IPS DF 6.9 (cell line): ENCODE data around the gene MAP2K2.
A peak's percentile ranks its signal among the peaks of the same experiment; 100 is the strongest.
"Not testable (repeated sequence)": the region's sequence is repeated elsewhere in the genome, so short reads cannot be mapped to it uniquely, and the experiment has no call there.

ENCODE experiments used
- DNase-seq: peaks from one replicate; pipeline ENCODE4 v3.0.0-alpha.2; 2013; ENCODE audit warnings: low read depth, low spot score
- H3K27ac ChIP-seq: one replicate; pipeline ENCODE4 v1.5.1; 2013; ENCODE audit warnings: low read length, control low read depth
- H3K27me3 ChIP-seq: 2 replicates; pipeline ENCODE4 v1.6.1; 2013; ENCODE audit warnings: mild to moderate bottlenecking, low read length; ENCODE audit not compliant: control insufficient read depth, insufficient read depth
- H3K36me3 ChIP-seq: 2 replicates; pipeline ENCODE4 v1.6.1; 2013; ENCODE audit warnings: low read length; ENCODE audit not compliant: control insufficient read depth, insufficient read depth
- H3K4me1 ChIP-seq: 2 replicates; pipeline ENCODE4 v1.6.1; 2013; ENCODE audit warnings: low read length; ENCODE audit not compliant: control insufficient read depth, insufficient read depth
- H3K4me3 ChIP-seq: 2 replicates; pipeline ENCODE4 v1.5.1; 2013; ENCODE audit warnings: mild to moderate bottlenecking, low read length
- H3K9me3 ChIP-seq: 2 replicates; pipeline ENCODE4 v1.6.1; 2013; ENCODE audit warnings: low read length, inconsistent platforms; ENCODE audit not compliant: control insufficient read depth, insufficient read depth
- WGBS: extraction: QIAGEN DNeasy Blood & Tissue Kit; methylation state at CpG from one replicate; pipeline ENCODE4 v1.1.7; 2013; ENCODE audit warnings: mixed read lengths, missing lambda C conversion rate; ENCODE audit not compliant: insufficient read length, insufficient coverage; 5-methylcytosine and 5-hydroxymethylcytosine counted together

Gene MAP2K2

DNA sequence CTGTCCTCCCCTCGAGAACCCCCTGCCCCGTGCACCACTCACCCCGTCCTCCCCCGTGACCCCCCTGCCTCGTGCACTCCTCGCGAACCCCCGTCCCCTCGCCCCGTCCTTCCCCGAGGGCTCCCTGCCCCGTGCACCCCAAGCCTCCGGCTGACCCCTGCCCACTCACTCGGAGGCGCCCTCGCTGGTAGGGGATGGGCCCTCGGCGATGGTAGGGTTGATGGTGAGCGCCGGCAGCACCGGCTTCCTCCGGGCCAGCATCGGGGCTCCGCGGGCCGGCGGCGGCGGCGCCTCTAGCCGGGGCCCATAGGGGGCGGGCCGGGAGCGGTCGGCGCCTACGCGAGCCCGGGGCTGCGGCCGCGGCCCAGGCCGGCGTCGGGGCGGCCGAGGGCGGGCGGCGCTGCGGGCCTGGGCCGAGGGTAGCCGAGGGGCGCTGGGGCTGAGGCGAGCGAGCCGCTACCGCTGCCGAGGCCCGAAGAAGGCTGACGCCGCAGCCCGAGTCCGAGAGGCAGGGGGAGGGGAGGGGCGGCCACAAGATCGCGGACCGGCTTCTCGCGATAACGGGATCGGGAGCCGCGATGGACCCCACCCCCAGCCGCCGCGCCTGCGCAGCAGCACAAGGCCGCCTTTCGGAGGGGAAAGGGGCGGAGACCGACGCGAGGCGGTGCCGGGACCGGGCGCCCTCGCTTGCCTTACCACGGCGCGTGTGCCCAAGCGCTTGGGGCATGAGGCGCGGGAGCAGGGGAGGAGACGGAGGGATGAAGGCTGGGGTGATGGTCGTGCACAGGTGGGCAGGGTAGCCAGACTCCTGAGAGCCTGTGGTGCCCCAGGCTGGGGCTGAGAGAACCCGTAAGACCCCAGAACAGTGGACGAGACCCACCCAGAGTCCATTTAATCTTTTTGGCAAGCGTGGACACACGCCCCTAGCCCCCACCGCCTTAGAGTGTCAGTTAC, at the start of gene MAP2K2:
TSS of gene MAP2K2 (minus strand) at position 508 of the 954 bp plus-strand sequence. CDS start at position 261, 247 bp downstream.
- Histone ChIP-seq H3K27me3 (no peaks in the 10 kb centered on the region), H3K4me3 (peak within 1 kb of the TSS; percentile 68), H3K4me1 (0 out of 2 replicates have a peak, but pooled peaks cover 2% of the 10 kb centered on the region), H3K36me3 (no peaks in the 10 kb centered on the region), H3K27ac (no peak within 1 kb of the TSS), H3K9me3 (no peaks in the 10 kb centered on the region)
- WGBS = no CpG with 5 or more reads among the region's 102 CpGs
- peak; percentile 78 for DNase-seq

DNA sequence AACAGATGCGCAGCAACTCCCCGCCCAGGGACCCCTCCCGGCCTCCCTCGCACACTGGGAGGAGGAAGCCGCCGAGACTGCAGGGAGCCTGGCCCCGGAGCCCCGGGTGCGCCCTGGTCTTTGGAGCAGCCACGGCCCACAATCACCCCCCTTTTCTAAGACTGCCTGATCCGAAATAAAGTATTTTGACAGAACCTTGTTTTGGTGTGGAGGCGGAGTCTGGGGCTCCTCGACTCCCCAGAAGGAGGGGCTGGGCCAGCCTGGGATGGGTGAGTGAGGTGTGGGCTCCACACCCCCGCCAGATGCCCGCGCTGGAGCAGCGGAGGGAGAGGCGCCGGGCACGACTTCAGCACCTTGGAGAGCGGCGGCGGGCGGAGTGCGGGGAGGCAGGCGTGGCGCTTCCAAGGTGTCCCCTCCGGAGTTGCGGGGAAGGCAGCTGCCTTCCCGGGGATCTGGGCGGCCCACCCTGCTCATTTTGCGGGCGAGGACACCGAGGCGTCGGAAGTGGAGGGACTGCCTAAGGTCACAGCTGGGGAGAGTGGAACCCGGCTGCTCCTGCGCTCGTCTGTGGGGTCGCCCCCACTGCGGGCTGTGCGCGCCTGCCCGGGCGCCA, 49.0 kb upstream of the MAP2K2 start:
- DNase-seq = no peak
- no peak overlapping the region for H3K4me3 ChIP-seq

DNA sequence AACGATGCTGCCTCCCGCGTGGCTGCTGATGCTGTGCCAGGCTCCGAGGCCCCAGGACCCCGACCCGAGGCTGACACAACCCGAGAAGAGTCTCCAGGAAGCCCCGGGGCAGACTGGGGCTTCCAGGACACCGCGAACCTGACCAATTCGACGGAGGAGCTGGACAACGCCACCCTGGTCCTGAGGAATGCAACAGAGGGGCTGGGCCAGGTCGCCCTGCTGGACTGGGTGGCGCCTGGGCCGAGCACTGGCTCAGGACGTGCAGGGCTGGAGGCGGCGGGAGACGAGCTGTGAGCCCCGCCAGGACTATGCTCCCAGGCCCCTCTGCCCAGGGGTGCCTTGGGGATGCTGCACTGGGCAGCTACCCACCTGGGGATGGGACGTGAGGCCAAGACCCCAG, 47.8 kb upstream of the MAP2K2 start:
- WGBS = no CpG with 5 or more reads among the region's 22 CpGs
- Histone ChIP-seq H3K27me3 (no peaks in the 10 kb centered on the region), H3K36me3 (0 out of 2 replicates have a peak, but pooled peaks cover 2% of the 10 kb centered on the region), H3K27ac (no peak overlapping the region), H3K9me3 (no peaks in the 10 kb centered on the region), H3K4me3 (no peak overlapping the region), H3K4me1 (no peaks in the 10 kb centered on the region; the same call in 1 of the 2 replicates)
- no peak for DNase-seq

More for the DNA sequence above, 49.0 kb upstream of the MAP2K2 start:
- Histone ChIP-seq H3K36me3 (0 out of 2 replicates have a peak, but pooled peaks cover 2% of the 10 kb centered on the region), H3K27ac (no peak overlapping the region), H3K9me3 (no peaks in the 10 kb centered on the region), H3K4me1 (no peaks in the 10 kb centered on the region; the same call in 1 of the 2 replicates), H3K27me3 (no peaks in the 10 kb centered on the region)
- WGBS = no CpG with 5 or more reads among the region's 45 CpGs

DNA sequence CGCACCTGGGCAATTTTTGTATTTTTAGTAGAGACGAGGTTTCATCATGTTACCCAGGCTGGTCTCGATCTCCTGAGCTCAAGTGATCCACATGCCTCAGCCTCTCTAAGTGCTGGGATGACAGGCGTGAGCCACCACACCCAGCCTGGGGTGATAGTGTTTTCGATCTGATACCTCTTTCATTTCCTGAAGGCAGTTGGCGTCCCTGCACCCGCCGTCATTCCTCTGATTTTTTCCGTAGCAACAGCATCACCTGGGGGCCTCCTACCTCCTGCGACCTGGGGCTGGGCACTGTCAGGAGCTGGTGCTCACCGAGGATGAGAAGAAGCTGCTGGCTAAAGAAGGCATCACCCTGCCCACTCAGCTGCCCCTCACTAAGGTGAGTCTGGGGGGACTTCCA, 40.3 kb upstream of the MAP2K2 start:
- H3K4me3 ChIP-seq = no peak overlapping the region
- no peak for DNase-seq
- H3K4me1 ChIP-seq = no peaks in the 10 kb centered on the region
- no CpG with 5 or more reads among the region's 11 CpGs for WGBS
- H3K27ac ChIP-seq = no peak overlapping the region
- no peaks in the 10 kb centered on the region for H3K36me3 ChIP-seq
- no peaks in the 10 kb centered on the region for H3K9me3 ChIP-seq
- no peaks in the 10 kb centered on the region for H3K27me3 ChIP-seq

DNA sequence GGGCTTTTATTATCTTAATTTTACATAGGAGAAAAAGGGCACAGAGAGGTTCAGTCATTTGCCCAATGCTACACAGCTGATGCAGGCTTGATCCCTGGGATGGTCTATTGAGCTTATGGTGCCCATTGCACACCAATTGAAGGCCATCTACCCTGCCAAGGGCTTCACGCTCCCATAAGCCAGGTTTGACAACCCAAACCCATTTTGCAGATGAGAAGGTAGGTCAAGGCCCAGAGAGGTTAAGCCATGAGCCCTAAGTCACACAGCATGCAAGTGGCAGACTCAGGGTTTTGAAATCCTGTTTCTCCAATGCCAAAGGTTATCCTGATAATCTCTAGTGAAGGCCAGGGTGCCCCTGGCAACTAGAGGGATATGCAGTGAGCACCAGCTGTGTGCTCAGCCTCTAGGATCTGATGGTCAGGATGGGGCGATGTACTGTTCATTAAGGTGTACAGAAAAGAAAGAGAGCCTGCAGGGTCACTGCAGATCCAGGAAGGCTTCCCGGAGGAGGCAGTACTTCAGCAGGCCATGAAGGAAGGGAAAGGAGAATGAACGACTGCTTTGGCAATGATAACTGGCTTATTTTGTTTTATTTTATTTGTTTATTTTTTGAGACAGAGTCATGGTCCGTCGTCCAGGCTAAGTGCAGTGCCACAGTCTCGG, 37.6 kb upstream of the MAP2K2 start:
- DNase-seq = no peak
- H3K27me3 ChIP-seq = no peaks in the 10 kb centered on the region
- no peaks in the 10 kb centered on the region for H3K4me1 ChIP-seq
- H3K9me3 ChIP-seq = no peaks in the 10 kb centered on the region
- WGBS = no CpG with 5 or more reads among the region's 7 CpGs
- no peak overlapping the region for H3K4me3 ChIP-seq
- no peaks in the 10 kb centered on the region for H3K36me3 ChIP-seq
- H3K27ac ChIP-seq = no peak overlapping the region

DNA sequence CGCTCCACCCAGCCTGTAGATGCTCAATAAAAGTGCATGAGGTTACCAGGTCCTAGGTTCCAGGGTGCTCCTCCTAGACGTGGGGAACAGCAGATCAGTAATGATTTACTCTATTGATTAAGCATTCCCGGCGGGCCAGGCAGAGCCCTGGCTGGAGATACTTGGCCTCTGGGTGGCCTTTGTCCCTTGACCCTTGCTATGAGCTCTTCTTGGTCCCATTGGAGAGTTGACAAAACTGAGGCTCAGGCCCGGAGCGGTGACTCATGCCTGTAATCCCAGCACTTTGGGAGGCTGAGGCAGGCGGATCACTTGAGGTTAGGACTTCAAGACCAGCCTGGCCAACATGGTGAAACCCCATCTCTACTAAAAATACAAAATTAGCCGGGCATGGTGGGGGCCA, 34.0 kb upstream of the MAP2K2 start:
- DNase-seq, H3K9me3 ChIP-seq, H3K4me3 ChIP-seq, H3K27me3 ChIP-seq, H3K36me3 ChIP-seq, H3K4me1 ChIP-seq, H3K27ac ChIP-seq: not testable (repeated sequence)
- WGBS = no CpG with 5 or more reads among the region's 8 CpGs

DNA sequence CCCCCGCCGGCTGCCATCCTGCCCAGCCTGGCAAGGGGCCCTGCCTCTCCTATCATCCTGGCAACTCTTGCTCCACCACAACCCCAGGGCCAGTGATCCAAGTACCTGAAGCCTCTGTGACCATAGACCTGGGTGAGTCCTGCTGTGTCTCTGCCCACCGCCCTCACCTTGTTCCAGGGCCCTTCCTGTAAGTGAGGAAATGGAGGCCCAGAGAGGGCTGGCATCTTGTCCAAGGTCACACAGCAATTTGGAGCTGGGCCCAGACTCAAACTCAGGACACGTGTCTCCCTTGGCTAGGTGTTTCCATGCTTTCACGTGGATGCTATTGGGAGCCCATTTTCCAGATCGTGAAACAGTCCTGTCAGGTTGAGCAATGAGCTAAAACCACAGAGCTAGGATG, 33.2 kb upstream of the MAP2K2 start:
- Histone ChIP-seq H3K27me3 (no peaks in the 10 kb centered on the region), H3K36me3 (no peaks in the 10 kb centered on the region), H3K4me3 (no peak overlapping the region), H3K27ac (no peak overlapping the region), H3K9me3 (no peaks in the 10 kb centered on the region), H3K4me1 (no peaks in the 10 kb centered on the region)
- WGBS = no CpG with 5 or more reads among the region's 6 CpGs
- no peak for DNase-seq

DNA sequence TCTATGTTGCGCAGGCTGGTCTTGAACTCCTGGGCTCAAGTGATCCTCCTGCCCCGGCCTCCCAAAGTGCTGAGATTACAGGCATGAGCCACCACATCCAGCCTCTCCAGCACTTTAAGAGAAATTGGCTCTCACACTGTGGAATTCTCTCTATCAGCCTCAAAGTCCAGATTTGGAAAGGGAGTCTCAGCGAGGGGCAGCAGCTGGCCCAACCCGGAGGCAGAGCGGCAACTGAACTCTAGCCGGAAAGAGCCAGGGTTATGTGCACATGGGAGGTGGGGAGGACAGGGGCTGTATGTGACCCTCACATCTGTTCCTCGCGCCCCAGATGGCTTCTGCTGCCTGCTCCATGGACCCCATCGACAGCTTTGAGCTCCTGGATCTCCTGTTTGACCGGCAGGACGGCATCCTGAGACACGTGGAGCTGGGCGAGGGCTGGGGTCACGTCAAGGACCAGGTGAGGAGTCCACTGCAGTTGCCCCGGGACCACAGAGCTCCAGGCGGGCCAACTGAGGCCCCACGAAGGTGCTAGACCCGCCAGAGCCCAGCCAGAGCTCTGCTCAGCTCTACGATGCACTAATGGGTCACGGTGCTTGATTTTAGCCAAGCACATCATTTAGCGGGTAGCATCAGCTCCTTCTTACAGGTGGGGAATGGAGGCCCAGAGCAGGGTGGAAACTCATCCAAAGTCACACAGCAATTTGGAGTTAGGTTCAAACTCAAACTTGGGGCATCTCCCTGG, 30.8 kb upstream of the MAP2K2 start:
- no peaks in the 10 kb centered on the region for H3K9me3 ChIP-seq
- no peak for DNase-seq
- no peaks in the 10 kb centered on the region for H3K36me3 ChIP-seq
- no peaks in the 10 kb centered on the region for H3K27me3 ChIP-seq
- no peak overlapping the region for H3K4me3 ChIP-seq
- H3K4me1 ChIP-seq = no peaks in the 10 kb centered on the region
- no peak overlapping the region for H3K27ac ChIP-seq
- no CpG with 5 or more reads among the region's 21 CpGs for WGBS

DNA sequence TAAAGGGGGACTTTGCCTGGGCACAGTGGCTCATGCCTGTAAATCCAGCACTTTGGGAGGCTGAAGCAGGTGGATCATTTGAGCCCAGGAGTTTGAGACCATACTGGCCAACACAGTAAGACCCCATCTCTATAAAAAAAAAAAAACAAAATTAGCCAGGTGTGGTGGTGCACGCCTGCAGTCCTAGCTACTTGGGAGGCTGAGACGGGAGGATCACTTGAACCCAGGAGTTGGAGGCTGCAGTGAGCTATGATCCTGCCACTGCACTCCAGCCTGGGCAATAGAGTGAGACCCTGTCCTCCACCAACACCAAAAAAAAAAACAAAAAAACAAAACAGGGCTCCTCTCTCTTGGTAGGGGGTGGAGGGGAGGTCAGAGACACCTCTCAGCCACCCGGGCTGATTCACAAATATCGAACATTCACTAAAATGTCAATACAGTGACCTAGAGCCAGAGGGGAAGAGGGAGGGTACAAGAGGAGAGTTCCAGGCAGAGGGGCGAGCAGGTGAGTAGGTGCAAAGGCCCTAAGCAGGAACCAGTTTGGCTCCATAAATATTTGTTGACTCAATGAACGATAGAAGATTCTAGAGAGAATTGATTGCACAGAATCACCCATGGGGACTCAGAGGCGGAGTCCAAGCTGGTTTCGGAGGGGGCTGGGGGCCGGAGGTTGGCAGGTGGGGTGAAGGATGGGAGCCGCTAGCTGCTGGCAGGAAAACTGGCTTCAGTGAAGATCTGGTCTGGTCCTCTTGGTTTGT, 28.5 kb upstream of the MAP2K2 start:
- Histone ChIP-seq H3K27ac (no peak overlapping the region), H3K27me3 (no peaks in the 10 kb centered on the region), H3K9me3 (no peaks in the 10 kb centered on the region)

More for the DNA sequence above, 28.5 kb upstream of the MAP2K2 start:
- no peaks in the 10 kb centered on the region for H3K36me3 ChIP-seq
- WGBS = no CpG with 5 or more reads among the region's 10 CpGs
- no peak overlapping the region for H3K4me3 ChIP-seq
- H3K4me1 ChIP-seq = no peaks in the 10 kb centered on the region
- DNase-seq = no peak
